HG03097 (cell line): ENCODE measurements around the gene LHX4.
"Not testable (repeated sequence)": the region's sequence is repeated elsewhere in the genome, so short reads cannot be mapped to it uniquely, and the experiment has no call there.

Source experiments
- ATAC-seq: cut with Tn5 transposase; IDR thresholded peaks from one replicate; pipeline ENCODE4 v1.9.1; 2021; ENCODE audit not compliant: unreplicated experiment, low FRiP score

Gene LHX4

DNA sequence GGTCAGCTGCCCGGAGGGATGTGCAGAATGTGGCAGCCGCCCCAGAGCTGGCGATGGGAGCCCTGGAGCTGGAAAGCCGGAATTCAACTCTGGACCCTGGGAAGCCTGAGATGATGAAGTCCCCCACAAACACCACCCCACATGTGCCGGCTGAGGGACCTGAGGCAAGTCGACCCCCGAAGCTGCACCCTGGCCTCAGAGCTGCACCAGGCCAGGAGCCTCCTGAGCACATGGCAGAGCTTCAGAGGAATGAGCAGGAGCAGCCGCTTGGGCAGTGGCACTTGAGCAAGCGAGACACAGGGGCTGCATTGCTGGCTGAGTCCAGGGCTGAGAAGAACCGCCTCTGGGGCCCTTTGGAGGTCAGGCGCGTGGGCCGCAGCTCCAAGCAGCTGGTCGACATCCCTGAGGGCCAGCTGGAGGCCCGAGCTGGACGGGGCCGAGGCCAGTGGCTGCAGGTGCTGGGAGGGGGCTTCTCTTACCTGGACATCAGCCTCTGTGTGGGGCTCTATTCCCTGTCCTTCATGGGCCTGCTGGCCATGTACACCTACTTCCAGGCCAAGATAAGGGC is 33.5 kb upstream of the LHX4 start:
- no peak for ATAC-seq

DNA sequence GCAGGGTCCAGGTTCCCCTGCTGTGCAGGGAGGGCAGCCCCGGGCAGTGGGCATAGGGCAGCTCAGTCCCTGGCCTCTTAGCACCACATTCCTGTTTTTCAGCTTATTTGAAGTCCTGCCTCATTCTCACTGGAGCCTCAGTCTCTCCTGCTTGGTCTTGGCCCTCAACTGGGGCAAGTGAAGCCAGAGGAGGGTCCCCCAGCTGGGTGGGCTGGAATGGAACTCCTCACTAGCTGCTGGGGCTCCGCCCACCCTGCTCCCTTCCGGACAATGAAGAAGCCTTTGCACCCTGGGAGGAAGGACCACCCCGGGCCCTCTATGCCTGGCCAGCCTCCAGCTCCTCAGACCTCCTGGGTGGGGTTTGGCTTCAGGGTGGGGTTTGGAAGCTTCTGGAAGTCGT is 32.8 kb upstream of the LHX4 start:
- ATAC-seq: no peak

DNA sequence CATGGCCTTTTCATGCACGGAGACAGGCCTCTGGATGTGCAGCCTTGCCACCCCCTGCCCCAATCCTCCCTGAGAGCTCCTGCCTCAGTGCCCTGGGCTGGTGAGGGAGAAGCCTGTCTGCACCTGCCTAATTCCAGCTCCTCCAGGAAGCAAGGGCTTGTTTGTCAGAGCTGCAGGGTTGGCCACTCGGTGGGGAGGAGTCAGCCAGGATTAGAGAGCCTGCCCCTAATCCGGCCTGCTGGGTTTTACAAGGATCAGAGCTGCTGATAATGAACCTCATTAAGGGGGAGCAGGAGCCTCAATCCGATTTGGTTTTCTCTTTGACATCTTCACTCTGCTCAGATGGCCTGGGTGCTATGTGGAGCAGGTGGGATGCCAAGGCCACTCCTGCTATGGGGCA is 31.9 kb upstream of the LHX4 start:
- ATAC-seq: no peak

DNA sequence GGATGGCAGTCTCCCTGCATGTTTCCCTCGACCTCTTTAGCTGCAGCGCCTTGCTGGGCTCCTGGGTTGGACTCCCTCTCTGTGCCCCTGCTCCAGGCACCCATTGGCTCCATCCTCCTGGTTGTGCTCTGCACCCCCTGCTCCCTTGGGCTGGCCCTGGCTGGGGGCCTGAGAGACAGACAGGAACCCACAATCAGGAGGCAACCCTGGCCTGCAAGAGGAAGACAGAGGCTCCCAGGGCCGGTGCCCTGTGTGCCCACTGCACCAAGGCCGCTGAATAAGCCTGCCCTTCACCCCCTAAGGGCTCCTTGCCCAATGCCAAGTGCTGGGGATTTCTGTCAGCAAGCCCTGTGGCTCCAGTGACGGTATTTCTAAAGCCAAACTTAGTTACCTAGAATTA is 31.5 kb upstream of the LHX4 start:
- no peak for ATAC-seq

DNA sequence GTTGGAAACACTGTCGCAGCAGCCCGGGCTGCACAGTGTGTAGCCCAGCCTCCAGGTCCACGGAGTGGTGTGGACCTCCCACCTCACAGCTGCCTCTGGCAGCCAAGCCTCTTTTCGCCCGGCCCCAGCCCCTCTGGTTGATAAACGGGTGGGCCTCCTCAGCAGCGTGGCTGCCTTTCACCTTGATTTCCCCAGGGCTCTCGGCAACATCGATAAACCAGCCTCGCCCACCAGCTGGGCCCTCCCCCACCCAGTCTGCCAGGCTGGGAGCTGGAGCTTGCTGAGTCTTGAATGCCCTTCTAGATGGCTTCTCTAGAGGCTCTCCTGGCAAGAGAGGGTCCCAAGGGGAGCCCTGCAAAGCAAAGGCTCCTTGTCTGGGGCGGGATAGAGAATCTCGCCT is 31.0 kb upstream of the LHX4 start:
- no peak for ATAC-seq

DNA sequence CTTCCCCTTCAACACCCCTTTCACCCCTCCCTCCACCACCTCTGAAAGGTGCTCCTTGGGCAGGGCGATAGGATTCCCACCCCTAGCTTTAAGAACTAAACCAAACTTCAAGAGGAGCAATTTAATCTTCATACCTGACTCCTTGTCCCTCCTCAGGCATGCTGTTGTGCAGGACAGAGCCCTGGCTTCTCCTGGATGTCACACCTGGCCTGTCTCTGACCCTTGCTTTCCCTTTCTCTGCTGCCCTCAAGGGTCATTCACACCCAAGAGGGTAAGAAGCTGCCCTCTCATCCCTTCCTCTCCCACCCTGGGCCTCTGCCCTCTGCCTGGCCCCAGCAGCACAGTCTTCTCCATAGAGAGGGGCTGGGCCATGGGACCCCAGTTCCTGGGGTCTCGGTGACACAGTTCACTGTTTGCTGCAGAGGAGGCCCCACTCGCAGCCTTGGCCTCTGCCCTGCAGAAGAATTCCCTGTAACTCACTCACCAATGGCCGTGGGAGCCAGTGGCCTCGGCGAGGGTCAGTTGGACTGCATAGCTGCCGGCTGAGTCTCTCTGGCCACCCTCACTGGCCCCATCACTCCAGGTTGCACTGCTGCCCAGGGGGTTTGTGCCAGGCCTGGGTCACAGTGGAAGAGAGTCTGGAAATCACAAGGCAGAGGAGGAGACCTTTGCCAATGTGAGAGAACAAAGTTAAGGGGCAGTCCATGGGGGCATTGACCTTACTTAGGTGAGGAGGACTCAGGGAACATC is 28.4 kb upstream of the LHX4 start:
- ATAC-seq: no peak

DNA sequence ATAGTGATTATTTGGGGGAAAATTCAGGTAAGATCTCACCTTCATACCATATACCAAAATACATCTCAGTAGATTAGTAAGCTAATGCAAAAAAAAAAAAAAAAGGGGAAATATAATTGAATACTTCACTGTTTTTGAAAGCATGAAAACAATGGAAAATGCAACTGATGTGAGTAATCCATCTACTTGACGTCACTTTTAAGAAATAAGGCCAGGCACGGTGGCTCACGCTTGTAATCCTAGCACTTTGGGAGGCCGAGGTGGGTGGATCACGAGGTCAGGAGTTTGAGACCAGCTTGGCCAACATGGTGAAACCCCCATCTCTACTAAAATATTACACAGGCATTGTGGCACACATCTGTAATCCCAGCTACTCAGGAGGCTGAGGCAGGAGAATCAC is 27.5 kb upstream of the LHX4 start:
- ATAC-seq: not testable (repeated sequence)

DNA sequence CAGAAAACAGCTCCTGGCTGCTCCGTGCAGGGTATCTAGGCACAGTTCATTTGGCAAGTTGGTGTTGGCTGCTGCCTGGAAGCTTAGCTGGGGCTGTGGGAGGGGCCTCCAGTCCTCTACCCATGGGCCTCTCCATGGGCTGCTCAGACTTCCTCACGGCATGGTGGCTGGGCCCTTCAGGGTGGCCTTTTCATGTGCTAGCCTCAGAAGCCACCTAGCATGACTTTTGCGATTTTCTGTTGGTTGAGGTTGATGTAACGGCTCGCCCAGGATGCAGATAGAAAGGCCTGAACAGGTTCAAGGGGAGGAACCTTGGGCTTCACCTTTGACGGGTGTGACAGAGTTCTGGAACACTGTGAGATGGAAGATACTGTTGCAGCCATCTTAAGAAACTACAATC is 25.8 kb upstream of the LHX4 start:
- no peak for ATAC-seq

DNA sequence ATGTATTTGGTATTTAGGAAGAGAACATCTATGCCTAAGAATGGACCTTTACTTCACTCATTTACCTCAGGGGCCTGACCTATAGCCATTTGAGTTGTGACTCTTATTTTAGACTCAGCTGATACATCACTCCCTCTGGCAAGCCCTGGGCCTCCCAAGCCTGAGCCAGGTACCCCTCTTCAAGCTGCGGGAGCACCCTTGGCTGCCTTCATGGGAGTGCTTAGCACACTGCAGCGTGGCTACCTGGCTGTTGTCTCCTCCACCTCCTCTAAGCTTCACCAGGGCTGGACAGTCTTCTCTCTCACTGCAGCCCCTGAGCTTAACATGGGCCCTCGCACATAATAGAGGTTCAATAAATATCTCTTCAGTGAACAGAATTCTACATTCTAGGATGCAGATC is 23.5 kb upstream of the LHX4 start:
- ATAC-seq: no peak

DNA sequence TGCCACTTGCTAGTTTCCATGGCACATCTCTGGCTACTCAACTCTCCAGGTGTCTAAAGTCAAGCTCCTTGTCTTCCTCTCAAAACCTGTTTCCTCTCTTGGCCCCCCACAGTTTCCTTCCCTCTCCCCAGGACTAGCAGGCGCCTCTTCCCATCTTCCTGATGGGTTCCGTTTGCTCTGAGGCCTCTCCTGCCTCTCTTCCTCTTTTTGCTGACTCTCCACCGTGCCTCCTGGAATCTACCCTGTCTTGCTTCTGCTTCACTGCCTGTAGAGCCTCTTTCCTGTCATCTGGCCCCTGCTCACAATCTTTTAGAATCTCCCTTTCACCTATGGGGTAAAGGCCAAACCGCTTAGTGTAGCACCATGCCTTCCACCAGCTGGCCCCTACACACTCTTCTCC is 21.8 kb upstream of the LHX4 start:
- ATAC-seq: no peak

DNA sequence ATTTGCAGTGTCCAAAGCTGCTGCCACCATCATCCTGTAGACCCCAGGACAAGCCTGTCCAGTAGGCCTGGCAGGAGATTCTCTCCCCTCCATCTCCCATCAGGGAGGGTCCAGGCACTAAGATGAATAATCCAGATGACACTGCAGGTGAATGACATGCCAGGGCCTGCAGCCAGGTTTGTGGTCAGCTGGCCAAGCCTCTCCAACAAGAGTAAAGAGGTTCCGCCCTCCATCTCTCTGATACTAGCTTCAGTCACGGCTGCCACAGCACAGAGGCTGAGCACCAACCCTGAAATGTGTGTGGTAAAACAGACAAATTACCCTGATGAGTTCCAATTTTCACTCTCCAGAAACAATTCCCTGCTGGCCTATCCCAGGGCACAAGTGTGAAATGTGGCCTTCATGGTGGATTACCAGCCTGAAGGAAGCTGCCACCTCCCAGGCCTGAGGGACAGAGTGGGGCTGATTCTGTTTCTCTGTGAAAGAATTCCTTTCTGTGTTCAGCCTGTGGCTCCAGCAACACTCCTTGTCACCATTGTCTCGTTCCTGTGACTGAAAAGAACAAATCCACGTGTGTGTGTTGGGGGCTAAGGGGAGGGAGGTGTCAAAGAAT is 19.9 kb upstream of the LHX4 start:
- no peak for ATAC-seq

DNA sequence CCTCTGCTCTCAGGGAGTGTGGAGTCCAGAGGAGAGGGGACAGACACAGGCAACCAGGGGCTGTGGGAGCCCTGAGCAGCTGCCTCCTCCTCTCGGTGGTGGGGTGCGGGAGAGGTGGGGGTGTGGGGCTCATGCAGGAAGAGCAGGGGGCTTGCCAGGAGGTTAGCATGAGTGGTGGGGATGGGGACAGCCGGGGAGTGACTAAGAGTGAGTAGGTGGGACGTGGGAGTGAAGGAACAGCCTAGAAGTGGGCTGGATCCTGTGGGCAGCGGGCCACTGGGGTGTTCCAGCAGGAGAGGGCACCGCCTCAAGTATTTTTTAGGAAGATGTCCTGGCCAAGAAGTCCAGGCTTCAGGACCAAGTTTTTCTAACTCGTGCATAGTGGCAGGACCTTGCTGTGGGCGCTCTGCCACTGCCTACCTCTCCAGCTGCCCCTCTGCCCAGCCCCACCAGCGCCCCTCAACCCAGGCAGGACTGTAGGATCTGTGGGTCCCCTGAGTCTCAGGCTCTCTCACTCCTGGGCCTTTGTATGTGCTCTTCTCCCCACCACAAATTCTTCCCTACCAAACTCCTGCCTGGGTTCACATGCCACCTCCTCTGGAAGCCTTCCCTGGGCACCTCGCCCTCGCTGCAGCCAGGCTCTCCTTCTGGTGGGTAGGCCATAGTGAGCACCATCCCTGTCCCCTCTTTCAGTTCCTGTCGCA is 18.8 kb upstream of the LHX4 start:
- ATAC-seq: no peak

DNA sequence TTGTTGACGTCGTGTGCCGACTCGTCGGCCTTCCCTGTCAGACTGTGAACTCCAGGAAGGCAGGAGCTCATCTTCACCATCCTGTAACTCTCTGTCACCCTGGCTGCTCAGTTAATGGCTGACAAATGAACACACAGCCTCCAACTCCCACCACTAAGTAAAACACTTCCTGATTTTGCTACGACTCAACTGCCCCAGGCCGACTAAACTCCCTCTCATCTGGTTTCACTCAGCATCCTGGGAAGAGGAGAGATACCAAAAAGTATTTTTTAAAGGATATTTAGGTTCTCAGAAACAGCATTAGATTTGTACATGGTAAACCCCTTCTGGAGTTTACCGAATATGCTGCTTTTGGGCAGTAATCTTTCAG is 18.2 kb upstream of the LHX4 start:
- no peak for ATAC-seq

DNA sequence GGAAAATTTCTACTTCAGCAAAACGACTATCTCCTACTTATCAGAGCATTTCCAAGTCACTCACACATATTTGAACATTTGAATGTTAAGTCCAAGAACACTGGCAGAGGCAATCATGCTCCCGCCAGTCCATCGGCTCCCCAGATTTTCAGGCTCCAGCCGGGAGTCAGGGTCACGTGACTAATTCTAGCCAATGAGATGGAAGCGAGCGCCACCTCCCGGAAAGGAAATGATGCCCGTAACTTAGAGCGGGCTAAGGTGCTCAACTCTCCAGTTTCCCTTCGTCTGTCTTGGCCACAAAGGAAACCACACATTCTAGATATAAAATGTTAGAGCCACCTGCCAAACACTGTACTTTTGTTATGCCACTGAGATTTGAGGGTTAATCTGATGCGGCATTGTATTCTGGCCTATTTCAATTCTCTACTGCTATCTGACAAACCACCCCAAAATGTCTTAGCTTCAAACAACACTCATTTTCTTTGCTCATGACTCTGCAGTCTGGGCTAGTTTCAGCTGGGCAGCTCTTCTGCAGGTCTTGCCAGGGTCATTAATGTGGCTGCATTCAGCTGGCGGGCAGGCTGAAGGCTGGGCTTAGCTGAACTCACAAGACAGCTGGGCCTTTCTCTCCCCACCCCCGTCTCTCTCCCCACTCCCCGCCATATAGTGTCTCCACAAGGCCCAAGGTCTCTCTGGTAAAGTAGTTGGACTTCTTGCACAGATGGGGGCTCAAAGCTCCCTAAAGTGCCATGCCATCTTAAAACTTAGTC is 16.5 kb upstream of the LHX4 start:
- ATAC-seq: no peak

DNA sequence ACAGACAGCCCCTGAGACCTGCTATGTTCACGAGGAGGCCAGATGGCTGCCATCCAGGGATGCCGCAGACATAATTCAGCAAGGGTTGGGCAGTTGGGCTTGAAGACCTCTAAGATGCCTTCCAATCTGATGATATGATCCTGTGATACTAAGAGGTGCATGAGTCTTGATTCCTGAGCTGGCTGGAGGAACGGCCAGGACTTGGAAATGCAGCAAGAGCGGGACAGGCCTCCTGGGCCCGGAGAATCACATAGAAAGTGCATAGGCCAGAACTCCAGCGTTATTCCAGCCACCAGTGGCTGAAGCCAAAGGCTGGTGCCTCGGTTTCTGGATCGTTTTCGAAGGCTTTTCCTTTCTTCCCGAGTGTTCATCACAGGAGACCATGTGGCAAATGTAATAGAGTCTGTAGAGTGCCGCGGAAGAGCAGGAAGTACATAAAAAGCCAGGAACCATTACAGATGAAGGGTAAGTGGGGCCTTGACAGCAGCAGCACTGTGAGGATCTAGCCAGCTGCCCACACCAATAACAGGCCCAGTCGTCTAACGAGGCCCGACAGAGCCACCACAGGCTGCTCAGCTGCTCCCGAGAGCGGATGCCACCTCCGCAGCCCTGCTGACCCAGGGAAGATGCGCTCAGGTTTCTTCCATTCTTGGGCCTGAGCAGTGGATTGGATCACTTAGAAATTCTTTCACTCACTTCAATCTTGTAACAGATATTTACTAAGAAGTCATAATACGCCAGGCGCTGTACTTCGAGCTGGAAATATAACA is 14.0 kb upstream of the LHX4 start:
- ATAC-seq: no peak

DNA sequence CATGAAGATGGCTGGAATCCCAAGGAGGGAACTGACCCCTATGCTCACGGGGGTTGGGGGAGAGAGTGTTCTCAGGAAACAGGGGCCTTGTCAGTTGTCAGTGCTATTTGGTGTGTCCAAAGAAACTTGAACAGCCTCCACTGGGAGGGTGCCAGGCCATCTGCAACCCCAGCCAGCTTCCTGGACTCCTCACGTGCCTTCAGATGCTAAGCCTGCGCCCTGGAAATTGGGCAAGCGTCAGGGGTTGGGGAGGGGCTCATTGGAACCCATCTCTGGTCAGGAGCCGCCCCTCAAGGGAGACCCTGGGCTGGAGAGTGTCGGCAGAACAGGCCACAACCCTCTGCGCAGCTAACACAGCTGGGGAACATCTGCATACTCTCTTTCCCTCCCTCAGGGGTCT is 13.1 kb upstream of the LHX4 start:
- ATAC-seq: no peak

DNA sequence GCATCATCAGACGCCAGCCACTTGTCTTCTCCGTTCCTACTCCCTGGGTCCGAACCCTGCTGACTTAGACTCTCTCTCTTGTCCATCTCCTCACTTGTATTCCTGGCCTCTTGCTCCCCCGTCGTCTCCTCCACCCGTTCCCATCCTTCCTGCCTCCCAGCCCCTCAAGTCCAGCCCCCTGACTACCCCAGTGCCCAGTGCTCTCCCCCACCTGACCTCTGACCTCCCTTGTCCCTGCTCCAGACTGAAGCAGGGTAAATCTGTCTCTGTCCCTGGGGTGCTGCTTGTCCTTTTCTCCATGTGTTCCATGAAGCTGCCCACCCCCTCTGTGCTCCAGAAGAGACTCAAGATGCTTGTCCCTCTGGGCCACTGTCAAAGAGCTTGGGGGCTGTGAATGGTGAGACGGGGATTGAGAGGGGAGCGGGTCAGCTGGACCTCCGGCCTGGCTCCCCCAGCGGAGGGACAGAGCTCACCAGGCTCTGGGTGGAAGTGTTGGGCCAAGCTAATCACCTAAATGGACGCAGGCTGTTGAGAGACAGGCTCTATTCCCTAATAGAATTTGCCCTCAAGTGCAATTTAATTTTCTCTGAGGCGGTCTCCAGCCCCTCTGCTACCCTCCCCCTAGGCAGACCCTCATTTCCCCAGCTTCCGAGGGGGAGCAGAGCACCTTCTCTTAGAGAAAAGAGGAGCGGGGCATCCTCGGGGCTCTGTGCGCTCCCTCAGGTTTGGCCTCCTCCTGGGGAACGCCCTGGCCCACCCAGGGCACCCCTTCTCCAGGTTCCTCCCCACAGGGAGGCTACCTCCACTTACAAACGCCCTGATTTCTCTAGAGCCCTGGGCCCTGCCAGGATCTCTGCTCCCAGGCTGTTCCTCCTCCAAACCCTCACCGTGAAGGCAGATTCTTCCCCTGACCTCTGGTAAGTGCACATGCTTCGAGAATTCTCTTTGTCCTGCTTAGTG is 11.0 kb upstream of the LHX4 start:
- no peak for ATAC-seq

DNA sequence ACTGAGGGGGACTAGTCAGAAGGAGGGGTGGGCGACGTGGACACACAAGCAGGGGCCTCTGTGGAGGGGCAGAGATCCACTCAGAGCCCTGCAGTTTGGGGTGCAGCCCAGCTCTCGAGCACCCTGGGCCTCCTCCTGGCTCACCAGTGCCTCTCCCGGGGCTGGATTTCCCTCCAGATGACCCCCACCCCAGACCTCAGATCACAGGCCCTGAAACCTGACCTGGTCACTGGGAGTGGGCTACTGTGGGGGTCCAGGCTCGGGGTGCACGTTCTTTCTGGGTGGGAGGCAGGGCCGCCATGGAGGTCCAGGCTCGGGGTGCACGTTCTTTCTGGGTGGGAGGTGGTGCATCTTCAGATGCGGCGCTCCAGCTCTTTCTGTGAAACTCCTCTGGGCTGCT is 10.3 kb upstream of the LHX4 start:
- ATAC-seq: no peak

DNA sequence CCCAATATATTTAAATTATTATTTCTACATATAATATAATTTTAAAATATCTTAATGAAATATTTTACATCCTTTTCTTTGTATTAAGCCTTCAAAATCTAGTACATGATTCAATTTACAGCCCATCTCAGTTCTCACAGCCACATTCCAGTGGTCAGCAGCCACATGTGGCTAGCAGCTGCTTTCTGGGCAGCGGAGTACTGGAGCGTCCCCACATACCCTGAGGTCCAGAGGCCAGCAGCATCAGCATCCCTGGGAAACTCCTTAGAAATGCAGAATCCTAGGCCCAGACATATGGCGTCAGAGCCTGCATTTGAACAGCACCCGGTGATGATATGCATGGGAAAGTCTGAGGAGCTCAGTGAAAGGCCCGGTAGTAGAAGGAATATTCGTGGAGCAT is 8.6 kb upstream of the LHX4 start:
- ATAC-seq: no peak
